Renal pelvis (tissue), 12 donors: ENCODE data around the gene MGLL. TPM values are rescaled to one million over a fixed set of nuclear protein-coding genes. Genes with fewer than 3 reads are reported as not detected.

Experiments used
- DNase-seq: peaks from one replicate; pipeline ENCODE4 v3.0.0-alpha.2; 2013
- long read RNA-seq, 16 experiments: transcript quantifications; one replicate each; lab custom pipeline, GENCODE V29; 2026
- polyA plus RNA-seq, 3 donors: library from polyadenylated mRNA; unstranded; fragments of 120-200 nt; gene quantifications; one replicate each; pipeline ENCODE4 v1.2.1, GENCODE V29; 2013; ENCODE audit not compliant: insufficient read length in 3 of 3

The MGLL gene
- polyA plus RNA-seq: 10 to 100 TPM; 23.7 to 29.9 (median 25.2) TPM
- long read RNA-seq, donor 1, full-length matches to known transcripts: 12 of 12 reads
- long read RNA-seq, donor 1, partial matches to known transcripts: 0 of 12 reads
- long read RNA-seq, donor 1, other reads (novel, unspliced or antisense): 0 of 12 reads
- long read RNA-seq, donor 2, full-length matches to known transcripts: 11 of 11 reads
- long read RNA-seq, donor 2, partial matches to known transcripts: 0 of 11 reads
- long read RNA-seq, donor 2, other reads (novel, unspliced or antisense): 0 of 11 reads
- long read RNA-seq, donor 3, full-length matches to known transcripts: 15 of 15 reads
- long read RNA-seq, donor 3, partial matches to known transcripts: 0 of 15 reads
- long read RNA-seq, donor 3, other reads (novel, unspliced or antisense): 0 of 15 reads
- long read RNA-seq, donor 4, full-length matches to known transcripts: 13 of 13 reads
- long read RNA-seq, donor 4, partial matches to known transcripts: 0 of 13 reads
- long read RNA-seq, donor 4, other reads (novel, unspliced or antisense): 0 of 13 reads
- long read RNA-seq, donor 5, full-length matches to known transcripts: 11 of 11 reads
- long read RNA-seq, donor 5, partial matches to known transcripts: 0 of 11 reads
- long read RNA-seq, donor 5, other reads (novel, unspliced or antisense): 0 of 11 reads
- long read RNA-seq, donor 6, full-length matches to known transcripts: 8 of 8 reads
- long read RNA-seq, donor 6, partial matches to known transcripts: 0 of 8 reads
- long read RNA-seq, donor 6, other reads (novel, unspliced or antisense): 0 of 8 reads
- long read RNA-seq, donor 7, full-length matches to known transcripts: 17 of 17 reads
- long read RNA-seq, donor 7, partial matches to known transcripts: 0 of 17 reads
- long read RNA-seq, donor 7, other reads (novel, unspliced or antisense): 0 of 17 reads
- long read RNA-seq, donor 8, full-length matches to known transcripts: 4 of 35 reads
- long read RNA-seq, donor 8, partial matches to known transcripts: 0 of 35 reads
- long read RNA-seq, donor 8, other reads (novel, unspliced or antisense): 31 of 35 reads
- long read RNA-seq, donor 9, full-length matches to known transcripts: 19 of 19 reads
- long read RNA-seq, donor 9, partial matches to known transcripts: 0 of 19 reads
- long read RNA-seq, donor 9, other reads (novel, unspliced or antisense): 0 of 19 reads
- long read RNA-seq, donor 10, full-length matches to known transcripts: 11 of 11 reads
- long read RNA-seq, donor 10, partial matches to known transcripts: 0 of 11 reads
- long read RNA-seq, donor 10, other reads (novel, unspliced or antisense): 0 of 11 reads
- long read RNA-seq, donor 11, full-length matches to known transcripts: 10 of 10 reads
- long read RNA-seq, donor 11, partial matches to known transcripts: 0 of 10 reads
- long read RNA-seq, donor 11, other reads (novel, unspliced or antisense): 0 of 10 reads
- long read RNA-seq, donor 12, full-length matches to known transcripts: 9 of 14 reads
- long read RNA-seq, donor 12, partial matches to known transcripts: 5 of 14 reads
- long read RNA-seq, donor 12, other reads (novel, unspliced or antisense): 0 of 14 reads
- long read RNA-seq, donor 13, full-length matches to known transcripts: 13 of 13 reads
- long read RNA-seq, donor 13, partial matches to known transcripts: 0 of 13 reads
- long read RNA-seq, donor 13, other reads (novel, unspliced or antisense): 0 of 13 reads
- long read RNA-seq, donor 14: 0 reads
- long read RNA-seq, donor 15, full-length matches to known transcripts: 31 of 37 reads
- long read RNA-seq, donor 15, partial matches to known transcripts: 6 of 37 reads
- long read RNA-seq, donor 15, other reads (novel, unspliced or antisense): 0 of 37 reads
- long read RNA-seq, donor 16, full-length matches to known transcripts: 16 of 16 reads
- long read RNA-seq, donor 16, partial matches to known transcripts: 0 of 16 reads
- long read RNA-seq, donor 16, other reads (novel, unspliced or antisense): 0 of 16 reads

DNA sequence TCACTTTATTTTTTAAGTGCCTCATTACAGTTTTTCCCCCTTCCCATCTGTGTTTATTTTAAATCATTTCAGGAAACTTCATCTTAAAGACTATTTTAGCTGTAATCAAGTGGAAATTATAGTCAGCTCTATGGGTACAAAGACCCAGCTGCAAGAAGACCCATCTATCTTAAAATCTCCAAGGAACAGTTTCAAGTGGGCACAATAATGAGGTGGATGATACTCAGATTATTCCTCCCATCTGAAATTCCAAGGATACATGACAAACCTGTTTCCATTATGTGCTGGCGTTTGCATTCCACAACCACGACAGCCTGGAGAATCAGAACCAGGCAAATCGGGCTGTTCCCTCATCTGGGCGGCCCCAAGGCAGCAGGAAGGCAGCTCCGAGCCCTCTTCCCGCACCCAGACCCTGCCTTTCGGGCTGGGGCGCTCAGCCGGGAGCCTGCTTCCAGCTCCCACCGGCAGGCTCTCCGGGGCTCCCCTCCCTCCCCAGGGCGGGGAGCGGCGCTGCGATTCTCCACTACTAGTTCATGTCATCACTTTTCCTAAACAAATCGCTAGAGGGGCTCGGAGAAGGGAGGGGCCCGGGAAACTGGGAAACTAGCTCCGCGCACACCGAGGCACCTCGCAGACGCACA lies at the start of gene MGLL:
MGLL (minus strand) TSS at position 475 of the 641 bp plus-strand sequence; CDS start at position 278, 197 bp downstream.
- DNase-seq: peak; percentile 33

DNA sequence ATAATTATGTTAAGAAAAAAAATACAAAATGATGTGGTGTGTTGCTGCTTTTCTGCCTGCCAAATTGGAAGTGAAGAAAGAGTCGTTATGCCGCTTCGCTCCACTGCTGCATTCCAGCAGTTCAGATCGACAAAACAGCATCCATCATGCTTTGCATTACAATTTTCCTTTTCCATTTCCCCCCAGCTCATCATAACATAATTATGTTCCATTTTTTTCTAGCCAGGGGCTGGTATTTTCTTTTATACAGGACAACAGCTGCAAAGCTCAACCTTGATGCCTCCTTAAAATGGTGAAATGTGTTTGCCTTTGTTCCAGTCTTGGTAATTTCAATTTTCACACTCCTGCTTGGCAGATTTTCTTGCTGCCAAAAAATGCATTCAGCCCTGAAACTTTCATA lies 47.8 kb upstream of the MGLL start:
- no peak for DNase-seq

DNA sequence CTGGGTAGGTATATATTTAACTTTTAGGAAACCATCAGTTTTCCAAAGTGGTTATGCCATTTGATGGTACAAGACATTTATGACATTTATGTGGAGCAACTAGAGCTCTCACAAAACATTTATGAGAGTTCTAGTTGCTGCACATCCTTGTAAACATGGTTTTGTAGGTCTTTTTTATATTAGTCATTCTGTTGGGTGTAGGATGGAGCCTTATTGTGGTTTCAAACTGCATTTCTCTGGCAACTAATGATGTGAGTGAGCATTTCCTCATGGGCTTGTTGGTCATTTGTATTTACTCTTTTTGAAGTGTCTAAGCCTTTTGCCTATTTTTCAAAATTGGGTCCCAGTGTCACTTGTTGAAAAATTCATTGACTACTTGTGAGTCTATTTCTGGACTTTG lies 45.7 kb upstream of the MGLL start:
- DNase-seq: no peak

DNA sequence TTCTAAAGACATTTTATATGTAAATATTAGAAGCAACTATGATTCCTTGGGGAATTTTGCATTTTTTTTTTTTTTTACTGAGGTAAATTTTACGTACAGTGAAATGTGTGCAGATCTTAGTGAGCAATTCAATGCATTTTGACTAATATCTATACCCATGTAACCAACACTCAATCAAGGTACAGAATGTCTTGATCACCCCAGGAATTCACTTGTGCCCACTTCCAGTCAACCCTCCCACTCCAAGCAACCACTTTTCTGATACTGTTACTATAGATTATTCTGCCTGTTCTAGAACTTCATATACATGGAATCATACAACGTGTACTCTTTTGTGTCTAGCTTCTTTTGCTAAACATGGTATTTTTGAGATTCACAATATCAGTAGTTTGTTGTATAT lies 45.1 kb upstream of the MGLL start:
- DNase-seq: no peak

DNA sequence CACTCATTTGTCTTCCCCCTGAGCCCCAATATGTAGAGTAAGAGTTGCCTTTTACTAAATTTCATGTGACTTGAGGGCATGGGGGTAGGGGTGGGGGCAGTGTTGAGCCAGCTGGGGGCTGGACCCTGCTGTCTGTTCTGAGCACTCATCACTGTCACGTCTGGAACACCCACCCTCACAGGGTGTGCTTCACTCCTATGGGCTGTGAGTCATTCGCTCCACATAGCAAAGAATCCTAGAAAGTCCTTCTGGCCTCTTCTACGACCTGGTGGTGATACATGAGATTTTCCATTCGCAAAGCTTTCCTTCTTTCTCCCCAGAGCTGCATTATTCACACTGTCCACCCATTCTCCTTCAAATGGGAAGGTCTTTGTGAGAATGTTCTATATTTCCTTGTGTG lies 43.6 kb upstream of the MGLL start:
- no peak for DNase-seq

DNA sequence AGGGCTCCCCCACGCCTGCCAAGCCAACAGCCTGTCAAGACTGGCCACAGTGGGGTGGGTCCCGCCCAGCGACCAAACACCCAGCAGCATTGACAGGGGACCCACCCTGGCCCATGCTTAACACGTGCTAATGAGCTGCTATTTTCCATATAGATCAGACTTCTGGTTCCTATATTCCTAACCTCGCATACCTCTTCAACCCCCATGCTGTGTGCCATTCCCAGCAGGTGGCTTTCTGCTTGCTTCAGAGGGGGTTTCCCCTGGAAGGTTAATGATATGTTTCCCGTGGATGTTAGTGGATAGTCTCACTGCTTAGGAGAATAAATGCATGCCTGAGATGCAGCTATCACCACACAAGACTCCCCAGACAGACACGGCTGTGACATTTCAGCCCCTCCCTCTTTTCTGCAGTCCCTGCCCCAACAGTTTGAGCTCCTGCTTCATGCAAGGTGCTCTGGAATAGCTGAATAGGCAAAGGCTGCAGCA lies 37.9 kb upstream of the MGLL start:
- no peak for DNase-seq

DNA sequence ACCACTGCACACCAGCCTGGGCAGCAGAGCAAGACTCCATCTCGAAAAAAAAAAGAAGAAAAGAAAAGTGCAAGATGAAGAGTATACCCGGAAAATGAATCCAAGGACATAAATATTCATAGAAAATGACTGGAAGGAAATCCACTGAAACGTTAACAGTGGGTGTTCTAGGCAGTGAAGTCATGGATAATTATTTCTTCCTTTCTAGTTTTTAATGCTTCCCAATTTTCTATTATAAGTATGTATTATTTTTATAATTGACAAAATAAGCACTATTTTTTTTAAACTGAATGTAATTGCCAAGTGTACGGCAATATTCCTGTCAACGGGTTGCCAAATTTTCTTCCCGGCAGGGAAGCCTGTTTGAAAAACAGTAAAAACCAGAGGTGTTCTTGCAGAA lies 37.4 kb upstream of the MGLL start:
- DNase-seq: no peak

DNA sequence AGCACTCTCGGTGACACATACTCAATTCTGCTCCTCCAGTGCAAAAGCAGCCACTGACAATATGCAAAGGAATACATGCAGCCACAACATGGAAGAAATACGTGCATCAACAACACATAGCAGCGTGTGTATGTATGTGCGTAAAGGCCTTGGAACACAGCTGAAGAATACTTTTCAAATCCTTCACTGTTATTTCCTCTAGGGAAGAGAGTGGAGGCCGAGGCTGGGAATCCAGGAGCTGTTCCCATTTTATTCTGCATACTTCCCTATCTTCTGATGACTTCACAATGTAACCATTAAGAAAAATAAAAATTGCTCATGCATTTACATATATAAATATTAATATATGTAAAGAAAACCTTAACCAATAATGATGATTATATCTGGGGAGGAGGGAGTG lies 36.6 kb upstream of the MGLL start:
- no peak for DNase-seq

- DNase-seq: no peak
Measured at GRCh38 chr3:127858521-127858920, 36.2 kb upstream of the MGLL start.

GRCh38 chr3:127857333-127857732 lies 35.0 kb upstream of the MGLL start:
- DNase-seq: no peak

- no peak for DNase-seq
Measured at GRCh38 chr3:127856801-127857200, 34.5 kb upstream of the MGLL start.

GRCh38 chr3:127855246-127855645 lies 32.9 kb upstream of the MGLL start:
- DNase-seq: no peak

- no peak for DNase-seq
Measured at GRCh38 chr3:127853681-127854080, 31.4 kb upstream of the MGLL start.

GRCh38 chr3:127851899-127852298 lies 29.6 kb upstream of the MGLL start:
- no peak for DNase-seq

DNA sequence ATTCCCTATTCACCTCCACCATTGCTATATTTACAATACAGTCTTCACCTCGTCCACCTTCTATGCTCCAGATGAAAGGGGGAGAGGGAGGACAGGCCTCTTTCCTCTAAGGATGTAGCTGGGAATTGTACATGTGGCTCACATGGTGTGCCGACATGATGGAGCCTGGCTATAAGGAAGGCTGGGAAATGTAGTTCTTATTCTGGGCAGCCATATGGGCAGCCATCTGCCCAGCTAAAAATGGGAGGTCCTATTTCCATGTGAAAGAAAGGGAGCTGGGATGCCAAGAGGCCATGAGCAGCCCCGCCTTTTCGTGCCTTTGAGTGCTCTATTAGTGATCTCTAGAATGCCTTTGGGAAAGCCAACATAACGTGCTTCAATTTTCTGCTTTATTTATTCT lies 27.1 kb upstream of the MGLL start:
- no peak for DNase-seq

GRCh38 chr3:127848131-127849129 lies 26.1 kb upstream of the MGLL start:
- no peak for DNase-seq

DNA sequence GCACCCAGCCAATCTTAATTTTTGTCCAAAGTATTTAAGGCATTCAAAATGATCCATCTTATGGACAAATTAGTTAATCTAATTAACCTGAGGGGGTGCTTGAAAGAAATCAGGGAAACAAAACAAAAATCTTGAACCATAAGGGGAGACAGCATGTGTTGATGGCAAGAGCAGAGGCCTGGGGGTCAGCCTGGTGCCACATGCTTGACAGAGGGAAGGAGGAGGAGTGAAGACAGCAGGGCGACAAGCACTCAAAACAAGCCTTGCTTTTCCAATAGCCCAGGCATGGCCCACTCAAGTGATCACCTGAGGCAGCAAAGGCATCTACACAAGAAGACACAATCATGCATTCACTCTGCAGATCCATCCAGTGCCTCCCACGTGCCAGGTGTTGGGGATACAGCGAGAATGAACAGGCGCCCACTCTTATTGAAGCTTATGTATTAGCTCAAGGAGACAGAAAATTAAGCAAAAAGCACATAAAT lies 25.0 kb upstream of the MGLL start:
- no peak for DNase-seq

DNA sequence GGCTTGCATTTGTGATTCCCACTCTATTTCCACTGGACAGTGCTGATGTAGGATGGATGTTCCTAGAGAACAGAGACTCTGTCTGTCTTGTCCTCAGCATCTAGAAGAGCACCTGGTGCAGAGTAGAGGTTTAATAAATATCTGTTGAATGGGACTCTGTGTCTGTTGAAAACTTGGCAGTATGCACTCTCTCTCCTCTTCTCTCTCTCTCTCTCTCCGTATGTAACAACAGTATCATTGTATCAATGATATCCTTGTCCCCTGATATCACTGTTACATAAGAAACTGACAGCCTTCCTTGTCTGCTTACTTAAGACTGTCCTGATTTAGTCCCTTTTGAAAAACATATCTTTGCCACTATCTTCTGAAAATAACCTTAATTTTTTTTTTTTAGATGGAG lies 24.3 kb upstream of the MGLL start:
- no peak for DNase-seq
